Skin of body (tissue), 2 donors: ENCODE data around the gene PRKCQ. TPM values are rescaled to one million over a fixed set of nuclear protein-coding genes. Genes with fewer than 3 reads are reported as not detected.

ENCODE experiments used
- DNase-seq: peaks from one replicate; lab custom pipeline; 2025; lab: John Stamatoyannopoulos, UW
- total RNA-seq: library from RNA; depleted of rRNA; stranded (reverse); fragments of >200 nt; gene quantifications from one replicate; pipeline ENCODE4 v1.2.3, GENCODE V29; 2014

Gene PRKCQ
- total RNA-seq, 1 donor from 2014 or later: 2.7 TPM

GRCh38 chr10:6525599-6526165 is 54.4 kb downstream of the PRKCQ start:
- no peak for DNase-seq

- no peak for DNase-seq
These were observed 57.8 kb downstream of the PRKCQ start for GRCh38 chr10:6522230-6522629.

GRCh38 chr10:6520138-6520537 is 59.9 kb downstream of the PRKCQ start:
- no peak for DNase-seq

- DNase-seq: no peak
These were observed 61.2 kb downstream of the PRKCQ start for GRCh38 chr10:6518791-6519429.

- no peak for DNase-seq
These were observed 63.2 kb downstream of the PRKCQ start for GRCh38 chr10:6516929-6517284.

GRCh38 chr10:6516281-6516928 is 63.7 kb downstream of the PRKCQ start:
- no peak for DNase-seq

- no peak for DNase-seq
These were observed 65.0 kb downstream of the PRKCQ start for GRCh38 chr10:6514844-6515780.

- DNase-seq: no peak
These were observed 65.9 kb downstream of the PRKCQ start for GRCh38 chr10:6514180-6514579.

GRCh38 chr10:6513476-6513875 is 66.6 kb downstream of the PRKCQ start:
- no peak for DNase-seq

- no peak for DNase-seq
These were observed 67.9 kb downstream of the PRKCQ start for GRCh38 chr10:6512182-6512581.

GRCh38 chr10:6511347-6511746 is 68.7 kb downstream of the PRKCQ start:
- no peak for DNase-seq

GRCh38 chr10:6507311-6507710 is 72.8 kb downstream of the PRKCQ start:
- no peak for DNase-seq

- DNase-seq: no peak
These were observed 74.8 kb downstream of the PRKCQ start for GRCh38 chr10:6505300-6505699.

- no peak for DNase-seq
These were observed 75.8 kb downstream of the PRKCQ start for GRCh38 chr10:6504296-6504695.

GRCh38 chr10:6503171-6503570 is 76.9 kb downstream of the PRKCQ start:
- DNase-seq: no peak

- no peak for DNase-seq
These were observed 78.1 kb downstream of the PRKCQ start for GRCh38 chr10:6501931-6502330.

- DNase-seq: no peak
These were observed 80.1 kb downstream of the PRKCQ start for GRCh38 chr10:6499974-6500373.

- DNase-seq: no peak
These were observed 81.3 kb downstream of the PRKCQ start for GRCh38 chr10:6498771-6499170.

- no peak for DNase-seq
These were observed 82.5 kb downstream of the PRKCQ start for GRCh38 chr10:6497620-6498019.

GRCh38 chr10:6494936-6495592 is 85.0 kb downstream of the PRKCQ start:
- DNase-seq: no peak

- no peak for DNase-seq
These were observed 85.6 kb downstream of the PRKCQ start for GRCh38 chr10:6494442-6494819.
